Erythroblast (primary cell): ENCODE measurements around the gene PHF10.

Experiments
- GATA1 ChIP-seq: IDR thresholded peaks from 2 replicates; pipeline ENCODE4 v1.6.1; 2011; ENCODE audit warnings: low read depth, mild to moderate bottlenecking, control low read depth, low read length, moderate library complexity
- POLR2A ChIP-seq: IDR thresholded peaks from 2 replicates; pipeline ENCODE4 v1.6.1; 2011; ENCODE audit warnings: mild to moderate bottlenecking, low read length

GRCh38 chr6:169766921-169767736 is 42.8 kb upstream of the PHF10 start:
- TF ChIP-seq POLR2A (no peak), GATA1 (no peak)
